ENCODE results near the gene TBXAS1. TPM values are rescaled to one million over a fixed set of nuclear protein-coding genes. Genes with fewer than 3 reads are reported as not detected.
"Not testable (repeated sequence)": the region's sequence is repeated elsewhere in the genome, so short reads cannot be mapped to it uniquely, and the experiment has no call there.

The TBXAS1 gene
- polyA plus RNA-seq, 3 donors: 24.4 to 34.5 (median 30.7) TPM

GRCh38 chr7:139901056-139901795 lies 72.2 kb downstream of the TBXAS1 start:
- DNase-seq (ENCODE audit: extremely low read depth in 1 of 11, low read depth in 9 of 11, low spot score in 4 of 11): no peak

- DNase-seq (ENCODE audit: extremely low read depth in 1 of 11, low read depth in 9 of 11, low spot score in 4 of 11): no peak
These were observed 72.8 kb downstream of the TBXAS1 start for GRCh38 chr7:139901901-139902300.

- DNase-seq (ENCODE audit: extremely low read depth in 1 of 11, low read depth in 9 of 11, low spot score in 4 of 11): no peak
These were observed 73.5 kb downstream of the TBXAS1 start for GRCh38 chr7:139902436-139903102.

- DNase-seq (ENCODE audit: extremely low read depth in 1 of 11, low read depth in 9 of 11, low spot score in 4 of 11): not testable (repeated sequence)
These were observed 74.0 kb downstream of the TBXAS1 start for GRCh38 chr7:139903103-139903477.

- DNase-seq (ENCODE audit: extremely low read depth in 1 of 11, low read depth in 9 of 11, low spot score in 4 of 11): no peak
These were observed 77.8 kb downstream of the TBXAS1 start for GRCh38 chr7:139906879-139907278.

GRCh38 chr7:139908792-139909191 lies 79.7 kb downstream of the TBXAS1 start:
- no peak for DNase-seq (ENCODE audit: extremely low read depth in 1 of 11, low read depth in 9 of 11, low spot score in 4 of 11)

- DNase-seq (ENCODE audit: extremely low read depth in 1 of 11, low read depth in 9 of 11, low spot score in 4 of 11): no peak
These were observed 80.5 kb downstream of the TBXAS1 start for GRCh38 chr7:139909379-139910050.

- no peak for DNase-seq (ENCODE audit: extremely low read depth in 1 of 11, low read depth in 9 of 11, low spot score in 4 of 11)
These were observed 84.2 kb downstream of the TBXAS1 start for GRCh38 chr7:139913021-139913844.

- no peak for DNase-seq (ENCODE audit: extremely low read depth in 1 of 11, low read depth in 9 of 11, low spot score in 4 of 11)
These were observed 84.7 kb downstream of the TBXAS1 start for GRCh38 chr7:139913845-139914135.

GRCh38 chr7:139914306-139915267 lies 85.5 kb downstream of the TBXAS1 start:
- no peak for DNase-seq (ENCODE audit: extremely low read depth in 1 of 11, low read depth in 9 of 11, low spot score in 4 of 11)

GRCh38 chr7:139915268-139915863 lies 86.3 kb downstream of the TBXAS1 start:
- DNase-seq (ENCODE audit: extremely low read depth in 1 of 11, low read depth in 9 of 11, low spot score in 4 of 11): no peak

- no peak for DNase-seq (ENCODE audit: extremely low read depth in 1 of 11, low read depth in 9 of 11, low spot score in 4 of 11)
These were observed 87.0 kb downstream of the TBXAS1 start for GRCh38 chr7:139915864-139916716.

GRCh38 chr7:139916717-139917395 lies 87.8 kb downstream of the TBXAS1 start:
- no peak for DNase-seq (ENCODE audit: extremely low read depth in 1 of 11, low read depth in 9 of 11, low spot score in 4 of 11)

- DNase-seq (ENCODE audit: extremely low read depth in 1 of 11, low read depth in 9 of 11, low spot score in 4 of 11): no peak
These were observed 88.8 kb downstream of the TBXAS1 start for GRCh38 chr7:139917851-139918250.

GRCh38 chr7:139918480-139918879 lies 89.4 kb downstream of the TBXAS1 start:
- DNase-seq (ENCODE audit: extremely low read depth in 1 of 11, low read depth in 9 of 11, low spot score in 4 of 11): no peak

- DNase-seq (ENCODE audit: extremely low read depth in 1 of 11, low read depth in 9 of 11, low spot score in 4 of 11): no peak
These were observed 94.0 kb downstream of the TBXAS1 start for GRCh38 chr7:139923090-139923489.

GRCh38 chr7:139924461-139924860 lies 95.4 kb downstream of the TBXAS1 start:
- no peak for DNase-seq (ENCODE audit: extremely low read depth in 1 of 11, low read depth in 9 of 11, low spot score in 4 of 11)

Measured in renal cortex interstitium (tissue), 11 donors.